GM18520 (cell line): ENCODE results near the gene FOSL1.
A peak's percentile ranks its signal among the peaks of the same experiment; 100 is the strongest.

ENCODE experiments used
- ATAC-seq: cut with Tn5 transposase; IDR thresholded peaks from one replicate; pipeline ENCODE4 v1.9.1; 2021; ENCODE audit not compliant: unreplicated experiment

FOSL1 gene

GRCh38 chr11:65900125-65900898, at the start of gene FOSL1:
FOSL1 (minus strand) TSS chr11:65900388; CDS start chr11:65900339, 49 bp downstream.
- peak; percentile 71 for ATAC-seq

- no peak for ATAC-seq
Measured at GRCh38 chr11:65947603-65948125, 47.5 kb upstream of the FOSL1 start.

GRCh38 chr11:65947133-65947532, 46.9 kb upstream of the FOSL1 start:
- no peak for ATAC-seq

- ATAC-seq: no peak
Measured at GRCh38 chr11:65946655-65947054, 46.5 kb upstream of the FOSL1 start.

DNA sequence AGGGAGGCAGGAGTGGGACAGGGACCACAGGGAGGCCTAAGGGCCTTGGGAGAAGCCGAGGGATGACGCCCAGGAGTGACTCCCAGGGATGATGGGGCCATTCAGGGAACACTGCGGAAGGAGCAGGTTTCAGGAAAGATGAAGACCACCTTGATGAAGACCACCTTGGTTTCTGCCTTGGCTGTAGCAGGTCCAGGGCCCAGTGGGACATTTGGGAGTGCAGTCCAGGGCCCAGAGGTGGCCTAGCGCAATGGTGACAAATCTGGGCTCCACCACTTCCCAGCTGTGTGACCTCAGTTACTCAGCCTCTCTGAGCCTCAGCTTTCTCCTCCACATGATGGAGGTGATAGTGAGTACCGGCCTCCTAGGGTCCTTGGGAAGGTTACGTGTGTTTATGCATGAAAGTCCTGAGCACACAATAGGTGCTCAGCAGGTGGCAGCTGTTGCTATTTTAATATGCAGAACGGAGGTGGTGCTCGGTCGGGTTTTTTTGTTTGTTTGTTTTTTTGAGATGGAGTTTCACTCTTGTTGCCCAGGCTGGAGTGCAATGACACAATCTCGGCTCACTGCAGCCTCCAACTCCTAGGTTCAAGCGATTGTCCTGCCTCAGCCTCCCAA, 45.9 kb upstream of the FOSL1 start:
- ATAC-seq: no peak

DNA sequence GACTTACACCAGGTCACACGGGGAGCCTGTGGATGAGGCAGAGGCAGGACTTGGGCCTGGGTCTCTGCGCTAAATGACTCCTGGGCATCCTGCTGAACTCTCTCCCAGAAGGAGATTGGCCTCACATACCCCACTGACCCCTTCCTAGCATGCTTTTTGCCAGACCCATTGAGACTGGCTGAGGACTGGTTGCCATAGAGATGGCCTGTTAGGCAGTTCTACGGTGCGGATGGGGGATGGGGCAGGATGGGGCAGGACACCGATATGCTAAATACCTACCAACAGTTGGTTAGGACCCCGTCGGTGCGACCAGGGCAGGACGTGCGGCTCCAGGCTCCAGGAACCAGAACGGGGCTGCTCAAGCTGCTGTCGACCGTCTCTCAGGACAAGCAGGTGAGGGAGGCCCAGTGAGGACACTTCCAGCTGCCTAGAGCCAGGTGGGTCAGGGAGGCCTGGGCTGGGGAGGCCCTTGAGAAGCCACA, 45.3 kb upstream of the FOSL1 start, which contains the start of gene TSGA10IP:
Gene TSGA10IP (plus strand): TSS at position 51 of the 482 bp plus-strand sequence. CDS start 196 bp downstream, at position 247.
- ATAC-seq: no peak

- ATAC-seq: no peak
Measured at GRCh38 chr11:65944767-65945166, 44.6 kb upstream of the FOSL1 start.

DNA sequence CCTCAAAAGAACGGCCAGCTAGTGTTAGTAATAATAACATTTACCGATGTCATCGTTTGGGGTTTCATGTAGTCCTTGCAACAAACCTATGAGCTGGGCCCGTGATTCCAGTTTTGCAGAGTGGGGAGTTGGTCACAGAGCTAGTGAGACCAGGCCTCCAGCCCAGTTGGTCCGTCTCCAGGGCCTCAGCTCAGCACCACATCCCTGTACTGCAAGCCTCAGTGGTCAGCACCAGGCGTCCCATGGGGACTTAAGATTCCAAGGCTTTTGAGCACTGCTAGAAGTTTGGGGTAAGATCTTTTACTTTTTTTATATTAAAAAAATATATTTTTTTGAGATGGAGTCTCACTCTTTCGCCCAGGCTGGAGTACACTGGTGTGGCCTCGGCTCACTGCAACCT, 44.0 kb upstream of the FOSL1 start:
- no peak for ATAC-seq

GRCh38 chr11:65942531-65942930, 42.3 kb upstream of the FOSL1 start:
- no peak for ATAC-seq

- no peak for ATAC-seq
Measured at GRCh38 chr11:65941720-65942310, 41.6 kb upstream of the FOSL1 start.

DNA sequence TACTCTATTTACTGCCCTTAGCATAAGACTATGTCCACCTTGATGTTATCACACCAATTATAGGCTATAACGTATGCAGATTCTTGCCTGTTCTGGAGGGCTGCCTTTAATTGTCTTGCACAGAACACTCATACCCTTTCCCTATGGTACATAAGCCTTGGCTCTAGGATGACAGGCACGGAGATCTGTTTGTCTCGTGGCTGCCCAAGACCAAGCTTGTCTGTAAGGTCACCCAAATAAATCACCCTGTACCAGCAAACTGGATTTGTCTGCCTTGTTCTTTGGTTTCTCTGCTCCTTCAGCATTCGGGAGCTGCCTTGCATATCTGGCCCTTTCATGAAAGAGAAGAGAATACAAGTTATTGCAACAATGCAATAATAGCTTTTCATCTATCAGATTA, 37.6 kb upstream of the FOSL1 start:
- ATAC-seq: no peak

GRCh38 chr11:65934014-65934413, 33.8 kb upstream of the FOSL1 start:
- no peak for ATAC-seq

DNA sequence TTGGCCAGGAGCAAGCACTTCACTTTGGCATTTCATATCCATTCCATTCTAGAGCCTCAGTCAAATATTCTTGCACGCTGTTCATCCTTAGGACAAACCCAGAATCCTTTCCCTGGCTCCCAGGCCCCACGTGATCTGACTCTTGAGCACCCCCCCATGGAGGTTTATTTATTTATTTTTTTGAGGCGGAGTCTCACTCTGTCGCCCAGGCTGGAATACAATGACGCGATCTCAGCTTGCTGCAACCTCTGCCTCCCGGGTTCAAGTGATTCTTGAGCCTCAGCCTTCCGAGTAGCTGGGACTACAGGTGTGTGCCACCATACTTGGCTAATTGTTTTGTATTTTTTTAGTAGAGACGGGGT, 32.4 kb upstream of the FOSL1 start:
- ATAC-seq: no peak

DNA sequence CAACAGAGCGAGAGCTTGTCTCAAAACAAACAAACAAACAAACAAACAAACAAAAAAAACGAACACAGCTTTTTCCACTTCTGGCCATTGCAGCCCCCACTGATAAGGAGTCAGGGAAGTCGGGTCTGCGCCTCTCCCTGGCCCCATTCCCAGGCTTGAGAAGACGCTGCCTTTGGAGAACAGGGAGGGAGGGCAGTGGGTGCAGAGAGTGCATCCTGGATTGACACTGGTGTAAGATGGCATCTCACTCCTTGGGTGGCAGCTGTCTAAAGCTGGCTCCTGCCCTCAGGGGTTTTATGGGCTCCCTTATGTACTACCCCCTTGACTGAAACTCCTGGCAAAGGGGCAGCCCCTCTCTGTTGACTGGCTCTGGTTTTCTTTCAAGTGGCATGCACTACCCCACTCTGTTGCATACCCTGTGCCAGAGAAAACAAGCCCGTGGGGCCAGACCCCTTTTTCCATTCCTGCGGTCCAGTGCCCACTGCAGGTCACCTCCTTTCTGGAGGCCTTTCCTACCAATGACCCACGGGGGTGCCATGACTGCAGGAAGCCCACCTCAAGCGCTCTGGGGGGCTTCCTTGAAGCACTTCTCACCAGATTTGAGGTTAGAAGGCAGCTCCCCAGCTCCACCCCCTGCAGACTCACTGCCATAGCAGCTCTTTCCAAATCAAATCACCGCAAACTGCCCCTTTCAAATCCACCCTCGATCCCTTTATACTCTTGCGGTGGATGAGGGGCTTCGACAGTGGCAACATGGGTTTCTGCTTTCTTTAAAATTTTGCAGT, 31.8 kb upstream of the FOSL1 start:
- no peak for ATAC-seq

- ATAC-seq: no peak
Measured at GRCh38 chr11:65928667-65929066, 28.5 kb upstream of the FOSL1 start.

GRCh38 chr11:65927904-65928397, 27.8 kb upstream of the FOSL1 start:
- ATAC-seq: no peak

DNA sequence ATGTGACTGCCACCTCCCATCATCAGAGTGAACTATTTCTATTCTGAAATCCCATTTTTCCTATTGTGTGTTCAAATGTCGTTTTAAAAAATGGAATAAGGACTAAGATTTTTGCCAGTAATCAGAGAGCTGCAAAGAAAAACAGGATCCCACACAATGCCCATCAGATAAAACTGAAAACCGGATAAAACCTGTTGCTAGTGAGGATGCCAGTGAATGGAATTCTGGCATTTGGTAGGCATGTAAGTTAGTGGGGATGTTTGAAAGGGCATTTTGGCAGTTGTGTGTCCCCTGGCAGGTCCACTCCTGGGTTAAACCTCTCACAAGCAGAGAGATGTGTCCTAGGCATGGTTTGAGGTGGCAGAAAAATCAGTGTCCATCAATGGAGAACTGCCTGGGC, 25.2 kb upstream of the FOSL1 start:
- no peak for ATAC-seq

- no peak for ATAC-seq
Measured at GRCh38 chr11:65922565-65922964, 22.4 kb upstream of the FOSL1 start.

DNA sequence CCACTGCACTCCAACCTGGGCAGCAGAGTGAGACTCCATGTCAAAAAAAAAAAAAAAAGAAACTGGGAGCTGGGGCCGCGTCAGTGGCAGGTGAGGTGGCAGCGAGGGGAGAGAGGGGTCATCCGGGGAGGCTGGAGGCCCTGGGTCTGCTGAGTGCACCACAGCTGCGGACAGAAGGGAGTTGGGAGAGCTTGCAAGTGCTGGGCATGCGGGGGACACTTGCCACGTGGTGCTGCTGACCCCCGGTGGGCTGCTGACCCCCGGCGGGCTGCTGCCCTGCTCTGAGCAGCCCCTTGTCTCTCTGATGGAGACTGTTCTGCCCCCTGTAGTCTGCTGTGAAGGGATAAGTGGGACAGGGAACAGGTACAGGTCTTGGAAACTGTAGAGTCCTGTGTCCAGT, 21.7 kb upstream of the FOSL1 start:
- no peak for ATAC-seq

- no peak for ATAC-seq
Measured at GRCh38 chr11:65921033-65921555, 20.9 kb upstream of the FOSL1 start.

DNA sequence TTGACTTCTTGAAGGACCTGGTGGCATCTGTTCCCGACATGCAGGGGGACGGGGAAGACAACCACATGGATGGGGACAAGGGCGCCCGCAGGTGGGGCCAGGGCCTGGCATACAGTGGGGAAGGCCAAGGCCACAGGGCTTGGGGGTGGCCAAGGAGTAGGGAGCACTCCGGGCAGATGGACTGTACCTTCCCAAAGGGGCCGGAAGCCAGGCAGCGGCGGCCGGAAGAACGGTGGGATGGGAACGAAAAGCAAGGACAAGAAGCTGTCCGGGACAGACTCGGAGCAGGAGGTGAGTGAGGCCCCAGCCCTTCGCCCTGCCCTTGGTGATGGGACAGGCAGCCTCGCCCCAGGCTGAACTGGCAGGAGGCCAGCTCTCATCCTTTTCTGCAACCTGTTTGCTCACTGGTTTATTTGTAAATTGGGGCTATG, 20.2 kb upstream of the FOSL1 start:
- ATAC-seq: no peak
